ENCODE results near the gene DISC1.
"Not testable (repeated sequence)": the region's sequence is repeated elsewhere in the genome, so short reads cannot be mapped to it uniquely, and the experiment has no call there.

Gene DISC1

DNA sequence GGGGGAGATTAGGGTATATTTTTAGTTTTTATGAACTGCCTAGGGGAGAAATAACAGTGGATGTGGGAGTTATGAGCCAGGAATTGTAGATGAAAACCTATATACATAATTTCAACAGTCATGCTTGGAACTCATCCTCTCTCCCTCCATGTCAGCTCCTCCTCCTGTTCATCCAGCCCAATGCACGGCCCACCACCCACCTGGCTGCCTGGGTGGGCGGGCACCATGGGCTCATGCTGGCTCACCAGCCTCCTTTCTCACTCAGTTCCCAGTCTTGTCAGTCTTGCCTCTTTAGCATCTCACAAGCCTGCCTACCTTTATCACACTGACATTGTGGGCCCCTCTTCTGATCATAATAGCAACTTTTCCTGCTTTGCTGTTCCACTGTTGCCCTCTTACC is 336.0 kb downstream of the DISC1 start:
- TF ChIP-seq, protein P1, sequence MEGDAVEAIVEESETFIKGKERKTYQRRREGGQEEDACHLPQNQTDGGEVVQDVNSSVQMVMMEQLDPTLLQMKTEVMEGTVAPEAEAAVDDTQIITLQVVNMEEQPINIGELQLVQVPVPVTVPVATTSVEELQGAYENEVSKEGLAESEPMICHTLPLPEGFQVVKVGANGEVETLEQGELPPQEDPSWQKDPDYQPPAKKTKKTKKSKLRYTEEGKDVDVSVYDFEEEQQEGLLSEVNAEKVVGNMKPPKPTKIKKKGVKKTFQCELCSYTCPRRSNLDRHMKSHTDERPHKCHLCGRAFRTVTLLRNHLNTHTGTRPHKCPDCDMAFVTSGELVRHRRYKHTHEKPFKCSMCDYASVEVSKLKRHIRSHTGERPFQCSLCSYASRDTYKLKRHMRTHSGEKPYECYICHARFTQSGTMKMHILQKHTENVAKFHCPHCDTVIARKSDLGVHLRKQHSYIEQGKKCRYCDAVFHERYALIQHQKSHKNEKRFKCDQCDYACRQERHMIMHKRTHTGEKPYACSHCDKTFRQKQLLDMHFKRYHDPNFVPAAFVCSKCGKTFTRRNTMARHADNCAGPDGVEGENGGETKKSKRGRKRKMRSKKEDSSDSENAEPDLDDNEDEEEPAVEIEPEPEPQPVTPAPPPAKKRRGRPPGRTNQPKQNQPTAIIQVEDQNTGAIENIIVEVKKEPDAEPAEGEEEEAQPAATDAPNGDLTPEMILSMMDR (IDR thresholded peaks at IDR 0.05; ENCODE audit: extremely low read depth, missing control alignments), result no peak
- DNase-seq (ENCODE audit: low spot score), result no peak

GRCh38 chr1:231964241-231964640 is 337.7 kb downstream of the DISC1 start:
- no peak for DNase-seq (ENCODE audit: low spot score)

GRCh38 chr1:231964961-231965360 is 338.4 kb downstream of the DISC1 start:
- no peak for DNase-seq (ENCODE audit: low spot score)

More at GRCh38 chr1:231964241-231964640, 337.7 kb downstream of the DISC1 start:
- TF ChIP-seq, protein P1 (IDR thresholded peaks at IDR 0.05; ENCODE audit: extremely low read depth, missing control alignments), result no peak

GRCh38 chr1:231965615-231966014 is 339.0 kb downstream of the DISC1 start:
- TF ChIP-seq, protein P1 (IDR thresholded peaks at IDR 0.05; ENCODE audit: extremely low read depth, missing control alignments), result no peak
- no peak for DNase-seq (ENCODE audit: low spot score)

More at GRCh38 chr1:231964961-231965360, 338.4 kb downstream of the DISC1 start:
- TF ChIP-seq, protein P1 (IDR thresholded peaks at IDR 0.05; ENCODE audit: extremely low read depth, missing control alignments), result no peak

DNA sequence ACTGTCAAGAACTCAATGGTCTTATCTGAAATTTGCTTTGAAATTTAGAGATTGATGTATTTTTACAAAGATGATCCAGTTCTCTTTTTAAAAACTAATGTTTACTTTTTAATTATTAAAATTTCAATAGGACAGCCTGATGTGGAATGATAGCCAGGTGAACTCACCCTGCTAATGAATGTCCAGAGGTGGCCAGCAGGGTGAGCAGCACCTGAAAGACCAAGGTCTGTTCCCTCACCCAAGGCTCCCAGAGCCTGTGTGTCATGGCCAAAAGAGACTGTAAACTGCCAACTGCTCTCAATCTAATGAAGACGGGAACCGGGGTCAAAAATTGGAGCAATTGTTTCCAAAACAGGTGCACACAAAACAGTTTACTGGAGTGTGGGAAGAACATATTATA is 340.4 kb downstream of the DISC1 start:
- TF ChIP-seq, protein P1 (IDR thresholded peaks at IDR 0.05; ENCODE audit: extremely low read depth, missing control alignments), result no peak
- DNase-seq (ENCODE audit: low spot score), result no peak

GRCh38 chr1:231969076-231969475 is 342.5 kb downstream of the DISC1 start:
- TF ChIP-seq, protein P1 (IDR thresholded peaks at IDR 0.05; ENCODE audit: extremely low read depth, missing control alignments), result no peak
- no peak for DNase-seq (ENCODE audit: low spot score)

DNA sequence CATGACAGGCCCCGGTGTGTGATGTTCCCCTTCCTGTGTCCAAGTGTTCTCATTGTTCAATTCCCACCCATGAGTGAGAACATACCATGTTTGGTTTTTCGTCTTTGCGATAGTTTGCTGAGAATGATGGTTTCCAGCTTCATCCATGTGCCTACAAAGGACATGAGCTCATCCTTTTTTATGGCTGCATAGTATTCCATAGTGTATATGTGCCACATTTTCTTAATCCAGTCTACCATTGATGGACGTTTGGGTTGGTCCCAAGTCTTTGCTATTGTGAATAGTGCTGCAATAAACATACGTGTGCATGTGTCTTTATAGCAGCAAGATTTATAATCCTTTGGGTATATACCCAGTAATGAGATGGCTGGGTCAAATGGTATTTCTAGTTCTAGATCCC is 343.2 kb downstream of the DISC1 start:
- DNase-seq (ENCODE audit: low spot score), result not testable (repeated sequence)

GRCh38 chr1:231970684-231971083 is 344.1 kb downstream of the DISC1 start:
- TF ChIP-seq, protein P1 (IDR thresholded peaks at IDR 0.05; ENCODE audit: extremely low read depth, missing control alignments), result no peak
- DNase-seq (ENCODE audit: low spot score), result no peak

Measured in GM20000 (cell line).